MCF 10A (cell line): ENCODE measurements around the gene ZNF226. TPM values are rescaled to one million over a fixed set of nuclear protein-coding genes. Genes with fewer than 3 reads are reported as not detected.
"Not testable (repeated sequence)": the region's sequence is repeated elsewhere in the genome, so short reads cannot be mapped to it uniquely, and the experiment has no call there.

ENCODE experiments used
- BruUV-seq: library from RNA; stranded (reverse); fragments of 400-500 nt; replicated peaks from 2 replicates; lab custom pipeline; 2021; lab: Mats Ljungman, UMichigan
- CTCF ChIA-PET: fragments of 300-600 bp; sonication (Branson Sonifier 250); formaldehyde crosslinking; extraction: SDS; loops from one replicate; lab custom pipeline; 2021; ENCODE audit warnings: antibody characterized with exemption, inconsistent platforms; lab: Yijun Ruan, JAX
- POLR2A ChIA-PET: fragments of 300-600, 350-650 bp; sonication (Branson Sonifier 250); formaldehyde crosslinking; extraction: SDS; loops from one replicate; lab custom pipeline; 2020; ENCODE audit warnings: antibody characterized with exemption, inconsistent platforms; lab: Yijun Ruan, JAX
- DNase-seq: peaks from one replicate; pipeline ENCODE4 v3.0.0-alpha.2; 2018; ENCODE audit not compliant: unreplicated experiment
- H3K27ac Mint-ChIP-seq: one replicate; pipeline ENCODE4 v1.8.0; 2022; ENCODE audit warnings: mild to moderate bottlenecking, low read depth, mixed read lengths; ENCODE audit not compliant: unreplicated experiment
- H3K27me3 Mint-ChIP-seq: one replicate; pipeline ENCODE4 v1.8.0; 2022; ENCODE audit warnings: mixed read lengths; ENCODE audit not compliant: insufficient read depth, unreplicated experiment
- H3K36me3 Mint-ChIP-seq: one replicate; pipeline ENCODE4 v1.8.0; 2022; ENCODE audit warnings: mild to moderate bottlenecking, moderate library complexity, mixed read lengths; ENCODE audit not compliant: insufficient read depth, unreplicated experiment
- H3K4me1 Mint-ChIP-seq: one replicate; pipeline ENCODE4 v1.8.0; 2022; ENCODE audit warnings: mixed read lengths; ENCODE audit not compliant: insufficient read depth, unreplicated experiment
- H3K4me3 Mint-ChIP-seq: one replicate; pipeline ENCODE4 v1.8.0; 2022; ENCODE audit warnings: mild to moderate bottlenecking, moderate library complexity, mixed read lengths; ENCODE audit not compliant: unreplicated experiment
- H3K9me3 Mint-ChIP-seq: one replicate; pipeline ENCODE4 v1.8.0; 2022; ENCODE audit warnings: mixed read lengths; ENCODE audit not compliant: unreplicated experiment
- intact Hi-C: fragments of 100-400 bp; cut with micrococcal nuclease; formaldehyde crosslinking; loops from 2 replicates; pipeline ENCODE4 v1.14.1; 2022
- total RNA-seq: library from RNA; stranded (reverse); gene quantifications from 2 replicates; pipeline ENCODE4 v1.2.3, GENCODE V29; 2022
- TF ChIP-seq, protein P1 (sequence below): fragments of 200-600 bp; IDR thresholded peaks from one replicate; pipeline ENCODE4 v1.8.0; 2022; ENCODE audit warnings: antibody characterized with exemption, mild to moderate bottlenecking; ENCODE audit not compliant: unreplicated experiment

Gene ZNF226
- total RNA-seq, 1 experiment from 2014 or later: 23.4 TPM

- ChIA-PET CTCF (interaction anchor here (1.3 kb wide), 1 partner anchor 159 kb away, joined by 3 read pairs; no protein-coding TSS in a partner anchor), POLR2A (interaction anchor here (0.6 to 3.1 kb wide), 13 partner anchors 16 to 213 kb away, joined by 4 to 42 read pairs (median 17); partner anchors contain the start of genes ZNF221, ZNF222, ZNF224 and ZNF225)
- TF ChIP-seq, protein P1, sequence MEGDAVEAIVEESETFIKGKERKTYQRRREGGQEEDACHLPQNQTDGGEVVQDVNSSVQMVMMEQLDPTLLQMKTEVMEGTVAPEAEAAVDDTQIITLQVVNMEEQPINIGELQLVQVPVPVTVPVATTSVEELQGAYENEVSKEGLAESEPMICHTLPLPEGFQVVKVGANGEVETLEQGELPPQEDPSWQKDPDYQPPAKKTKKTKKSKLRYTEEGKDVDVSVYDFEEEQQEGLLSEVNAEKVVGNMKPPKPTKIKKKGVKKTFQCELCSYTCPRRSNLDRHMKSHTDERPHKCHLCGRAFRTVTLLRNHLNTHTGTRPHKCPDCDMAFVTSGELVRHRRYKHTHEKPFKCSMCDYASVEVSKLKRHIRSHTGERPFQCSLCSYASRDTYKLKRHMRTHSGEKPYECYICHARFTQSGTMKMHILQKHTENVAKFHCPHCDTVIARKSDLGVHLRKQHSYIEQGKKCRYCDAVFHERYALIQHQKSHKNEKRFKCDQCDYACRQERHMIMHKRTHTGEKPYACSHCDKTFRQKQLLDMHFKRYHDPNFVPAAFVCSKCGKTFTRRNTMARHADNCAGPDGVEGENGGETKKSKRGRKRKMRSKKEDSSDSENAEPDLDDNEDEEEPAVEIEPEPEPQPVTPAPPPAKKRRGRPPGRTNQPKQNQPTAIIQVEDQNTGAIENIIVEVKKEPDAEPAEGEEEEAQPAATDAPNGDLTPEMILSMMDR: no peak
- H3K36me3 Mint-ChIP-seq: peaks cover 36% of the 10 kb centered on the region
- intact Hi-C loops: loop anchor here (1.0 to 10.0 kb wide), 2 partner anchors 49 to 341 kb away; partner anchors contain the start of genes ZNF180 and ZNF227
- H3K9me3 Mint-ChIP-seq: peaks cover 20% of the 10 kb centered on the region
- no peaks in the 10 kb centered on the region for H3K27me3 Mint-ChIP-seq
- H3K27ac Mint-ChIP-seq: no peak overlapping the region
- peaks cover 9% of the 10 kb centered on the region for H3K4me1 Mint-ChIP-seq
- DNase-seq: no peak
- no peak overlapping the region for H3K4me3 Mint-ChIP-seq
- no TSS peak for BruUV-seq
Measured at GRCh38 chr19:44163789-44164188, 1.1 kb upstream of the ZNF226 start.

GRCh38 chr19:44164327-44164672, 600 bp upstream of the ZNF226 start:
- Mint-ChIP-seq H3K27me3 (no peaks in the 10 kb centered on the region), H3K9me3 (peaks cover 20% of the 10 kb centered on the region), H3K4me1 (peaks cover 9% of the 10 kb centered on the region), H3K27ac (peak overlapping the region; percentile 96), H3K36me3 (peaks cover 41% of the 10 kb centered on the region), H3K4me3 (peak overlapping the region; percentile 98)
- BruUV-seq: TSS peak; percentile 87
- TF ChIP-seq, protein P1: no peak
- ChIA-PET CTCF (interaction anchor here (0.5 to 1.3 kb wide), 3 partner anchors 27 to 716 kb away, joined by 3 to 4 read pairs (median 3); no protein-coding TSS in a partner anchor), POLR2A (interaction anchor here (0.6 to 3.1 kb wide), 24 partner anchors 10 to 336 kb away, joined by 3 to 42 read pairs (median 6); partner anchors contain the start of genes ZNF180, ZNF221, ZNF222 and ZNF224)
- intact Hi-C loops: loop anchor here (1.0 to 10.0 kb wide), 2 partner anchors 48 to 341 kb away; partner anchors contain the start of genes ZNF180 and ZNF227
- DNase-seq: no peak

DNA sequence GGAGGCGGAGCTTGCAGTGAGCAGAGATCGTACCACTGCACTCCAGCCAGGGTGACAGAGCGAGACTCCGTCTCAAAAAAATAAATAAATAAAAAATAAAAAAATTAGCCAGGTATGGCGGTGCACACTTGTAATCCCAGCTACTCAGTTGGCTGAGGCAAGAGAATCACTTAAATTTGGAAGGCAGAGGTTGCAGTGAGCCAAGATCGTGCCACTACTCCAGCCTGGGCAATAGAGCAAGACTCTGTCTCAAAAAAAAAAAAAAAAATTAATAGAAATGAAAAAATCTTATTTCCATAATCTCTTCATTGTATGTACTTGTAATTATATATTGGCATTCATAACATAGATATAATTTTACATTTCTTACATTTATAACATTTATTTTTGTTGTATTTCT, 5.8 kb downstream of the ZNF226 start:
- H3K4me1 Mint-ChIP-seq, H3K27me3 Mint-ChIP-seq, H3K27ac Mint-ChIP-seq, intact Hi-C loops, DNase-seq, BruUV-seq, H3K4me3 Mint-ChIP-seq, CTCF ChIA-PET: not testable (repeated sequence)
- Mint-ChIP-seq H3K9me3 (peaks cover 25% of the 10 kb centered on the region), H3K36me3 (peaks cover 98% of the 10 kb centered on the region)
- POLR2A ChIA-PET: interaction anchor here (0.9 kb wide), 1 partner anchor 75 kb away, joined by 4 read pairs; no protein-coding TSS in a partner anchor

- intact Hi-C loops: no loop called here
- ChIA-PET POLR2A (interaction anchor here (0.6 to 1.1 kb wide), 3 partner anchors 68 to 204 kb away, joined by 3 read pairs; no protein-coding TSS in a partner anchor), CTCF (no interaction called here)
- H3K4me3 Mint-ChIP-seq: no peak overlapping the region
- DNase-seq: no peak
- H3K36me3 Mint-ChIP-seq: peaks cover 62% of the 10 kb centered on the region
- no peak overlapping the region for H3K27ac Mint-ChIP-seq
- H3K4me1 Mint-ChIP-seq: no peaks in the 10 kb centered on the region
- H3K9me3 Mint-ChIP-seq: peaks cover 37% of the 10 kb centered on the region
- no TSS peak for BruUV-seq
- H3K27me3 Mint-ChIP-seq: no peaks in the 10 kb centered on the region
- TF ChIP-seq, protein P1: no peak
Measured at GRCh38 chr19:44176590-44176989, 11.7 kb downstream of the ZNF226 start.
